ENCODE results near the gene CRYL1.

- TF ChIP-seq CTCF (conservative IDR thresholded peaks at IDR 0.05): no peak
- no peak for TF ChIP-seq ZFX (IDR thresholded peaks at IDR 0.05)
Measured at GRCh38 chr13:20561741-20562140, 36.1 kb upstream of the CRYL1 start.

Measured in C4-2B (cell line).